Hepatocyte (in vitro differentiated cells): ENCODE measurements around the gene CHCHD6.

Source experiments
- EZH2 ChIP-seq: fragments of 200-600 bp; sonication (generic); IDR thresholded peaks from 2 replicates; pipeline ENCODE4 v1.6.1; 2016; ENCODE audit warnings: antibody characterized with exemption, mild to moderate bottlenecking, borderline replicate concordance
- EZH2phosphoT487 ChIP-seq: fragments of 200-600 bp; sonication (generic); IDR thresholded peaks from one replicate; pipeline ENCODE4 v1.6.1; 2018; ENCODE audit warnings: antibody characterized with exemption, mild to moderate bottlenecking, low read depth, moderate library complexity; ENCODE audit not compliant: unreplicated experiment, severe bottlenecking
- TF ChIP-seq, protein P1 (sequence below): fragments of 200-600 bp; sonication (generic); IDR thresholded peaks from 2 replicates; pipeline ENCODE4 v1.5.1; 2016; ENCODE audit warnings: antibody characterized with exemption, mild to moderate bottlenecking; ENCODE audit not compliant: poor library complexity

DNA sequence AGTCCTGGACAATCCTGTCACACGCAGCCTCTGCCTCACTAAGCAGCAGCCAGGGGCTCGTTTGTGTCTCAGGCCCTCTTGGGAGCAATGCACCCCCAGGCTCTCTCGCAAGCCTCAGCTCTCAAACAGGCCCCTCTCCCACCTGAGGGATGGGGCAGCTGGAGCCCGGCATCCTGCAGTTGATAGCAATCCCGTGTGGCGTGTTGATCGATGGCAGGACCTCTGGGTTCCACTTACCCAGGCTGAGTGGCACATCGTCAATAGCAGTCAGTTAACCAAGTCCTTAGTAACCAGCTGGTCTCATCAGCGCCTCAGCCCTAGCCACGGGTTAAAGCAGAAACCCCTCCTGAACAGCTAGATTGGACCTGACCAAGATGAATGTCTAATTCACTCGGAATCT is 242.4 kb downstream of the CHCHD6 start:
- TF ChIP-seq, protein P1, sequence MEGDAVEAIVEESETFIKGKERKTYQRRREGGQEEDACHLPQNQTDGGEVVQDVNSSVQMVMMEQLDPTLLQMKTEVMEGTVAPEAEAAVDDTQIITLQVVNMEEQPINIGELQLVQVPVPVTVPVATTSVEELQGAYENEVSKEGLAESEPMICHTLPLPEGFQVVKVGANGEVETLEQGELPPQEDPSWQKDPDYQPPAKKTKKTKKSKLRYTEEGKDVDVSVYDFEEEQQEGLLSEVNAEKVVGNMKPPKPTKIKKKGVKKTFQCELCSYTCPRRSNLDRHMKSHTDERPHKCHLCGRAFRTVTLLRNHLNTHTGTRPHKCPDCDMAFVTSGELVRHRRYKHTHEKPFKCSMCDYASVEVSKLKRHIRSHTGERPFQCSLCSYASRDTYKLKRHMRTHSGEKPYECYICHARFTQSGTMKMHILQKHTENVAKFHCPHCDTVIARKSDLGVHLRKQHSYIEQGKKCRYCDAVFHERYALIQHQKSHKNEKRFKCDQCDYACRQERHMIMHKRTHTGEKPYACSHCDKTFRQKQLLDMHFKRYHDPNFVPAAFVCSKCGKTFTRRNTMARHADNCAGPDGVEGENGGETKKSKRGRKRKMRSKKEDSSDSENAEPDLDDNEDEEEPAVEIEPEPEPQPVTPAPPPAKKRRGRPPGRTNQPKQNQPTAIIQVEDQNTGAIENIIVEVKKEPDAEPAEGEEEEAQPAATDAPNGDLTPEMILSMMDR, result no peak
- TF ChIP-seq EZH2 (no peak), EZH2phosphoT487 (no peak)
